ENCODE results near the gene PHC2.

Gene PHC2

DNA sequence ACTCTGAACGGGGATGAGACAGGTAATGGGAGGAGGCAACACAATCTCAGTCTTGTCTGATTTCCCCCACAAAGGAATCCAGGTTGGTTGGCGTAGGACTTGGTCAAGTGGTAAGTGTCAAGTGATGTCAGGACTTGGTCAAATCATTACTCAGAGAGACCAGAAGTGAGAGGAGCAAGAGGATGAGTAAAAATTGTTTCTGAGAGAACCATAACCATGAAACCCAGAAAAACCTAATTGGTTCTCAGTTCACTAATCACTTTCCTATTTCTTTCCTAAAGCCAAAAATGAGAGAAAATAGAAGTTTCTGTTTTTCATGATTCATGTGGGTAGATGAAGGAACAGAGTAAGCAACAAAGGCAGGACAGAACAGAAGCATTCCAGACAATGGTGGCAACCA lies 5.0 kb downstream of the PHC2 start:
- no peak for DNase-seq (ENCODE audit: low spot score)

DNA sequence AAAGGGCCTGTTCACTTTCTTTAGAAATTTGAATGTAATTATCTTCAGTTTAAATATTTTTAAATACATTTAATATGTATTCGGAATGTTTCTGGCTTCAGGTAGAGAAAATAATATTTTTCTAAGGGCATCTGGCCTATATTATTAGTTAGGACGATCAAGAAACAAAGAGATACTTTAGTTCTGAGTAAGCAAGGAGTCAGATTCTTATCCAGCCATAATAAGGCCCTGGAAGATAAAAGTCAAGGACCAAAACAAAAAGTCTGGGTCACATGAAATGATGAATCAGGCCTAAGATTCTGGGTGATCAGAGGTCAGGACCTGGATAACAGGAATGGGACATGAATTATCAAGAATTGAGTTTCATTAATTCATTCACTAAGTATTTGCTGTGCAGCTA lies 6.3 kb downstream of the PHC2 start:
- no peak for DNase-seq (ENCODE audit: low spot score)

DNA sequence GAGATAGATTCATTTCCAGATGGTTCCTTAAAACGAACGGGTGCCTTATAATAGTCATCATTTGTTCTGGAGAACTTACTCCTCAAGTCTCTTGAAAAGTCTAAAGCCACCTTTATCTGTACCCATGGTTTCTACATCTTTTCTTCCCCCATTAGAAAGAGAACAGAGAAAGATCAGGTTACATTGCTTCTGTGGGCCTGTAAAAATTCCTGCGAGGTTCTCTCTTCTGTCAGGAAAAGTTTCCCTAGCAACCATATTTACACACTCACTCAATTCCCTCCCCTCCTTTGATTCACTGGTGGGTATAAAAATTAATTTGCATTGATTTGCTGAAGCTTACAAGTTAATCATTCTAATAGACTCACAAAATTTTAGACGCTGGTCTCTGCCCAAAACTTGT lies 6.7 kb downstream of the PHC2 start:
- DNase-seq (ENCODE audit: low spot score) = no peak

DNA sequence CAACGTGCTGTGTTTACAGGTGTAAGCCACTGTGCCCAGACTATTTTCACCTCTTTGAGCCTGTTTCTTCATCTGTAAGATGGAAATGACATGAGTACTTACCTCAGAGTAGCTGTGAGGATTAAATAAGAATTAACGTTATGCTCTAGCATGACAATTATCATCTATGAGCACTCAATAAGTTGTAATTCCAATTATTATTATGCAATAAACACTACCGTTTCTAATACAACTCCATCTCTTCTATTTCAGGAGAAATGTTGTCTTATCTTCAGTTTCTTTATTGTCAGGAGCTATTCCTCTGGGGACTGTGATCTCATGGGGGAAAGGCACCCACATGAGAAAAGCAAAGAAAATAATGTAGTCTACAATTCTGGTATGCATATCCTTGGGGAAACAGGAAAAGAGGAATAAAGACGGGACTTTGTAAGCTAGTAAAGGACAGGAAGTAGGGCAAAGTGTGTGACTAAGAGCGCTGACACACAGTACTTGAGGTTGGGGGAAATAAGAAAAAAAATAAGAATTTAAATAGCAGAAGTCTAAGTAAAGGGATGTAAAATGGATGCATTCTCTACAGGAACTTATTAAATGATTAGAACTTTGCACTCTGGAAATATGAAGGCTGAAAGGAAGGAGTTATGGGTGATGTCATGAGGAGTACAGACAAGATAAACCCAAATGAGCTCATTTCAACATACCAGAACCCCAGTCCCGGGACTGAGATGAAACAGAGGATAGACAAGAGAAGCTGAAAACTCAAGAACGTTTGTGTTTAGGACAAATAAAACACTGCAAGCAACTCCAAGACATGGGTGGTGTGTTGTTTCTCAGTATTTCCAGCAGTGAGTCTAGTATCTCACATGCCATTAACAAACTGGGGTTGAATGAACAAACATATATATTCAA lies 9.8 kb downstream of the PHC2 start:
- no peak for DNase-seq (ENCODE audit: low spot score)

DNA sequence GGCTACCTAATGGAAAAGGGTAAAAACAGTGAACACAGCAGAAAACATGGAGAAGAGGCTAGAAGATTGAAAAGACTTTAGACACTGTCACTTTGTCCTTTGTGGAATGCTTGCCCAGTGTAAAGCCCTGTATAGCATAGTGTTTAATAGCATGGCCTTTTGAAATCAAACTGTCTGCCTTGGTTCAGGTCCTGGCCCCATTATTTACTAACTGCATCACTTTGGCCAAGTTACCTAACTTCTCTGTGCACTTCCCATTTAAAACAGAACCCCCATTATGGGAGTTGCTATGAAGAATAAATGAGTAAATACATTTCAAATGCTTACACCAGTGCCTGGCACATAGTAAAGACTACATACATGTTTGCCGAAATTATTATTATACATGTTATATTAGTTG lies 12.1 kb downstream of the PHC2 start:
- DNase-seq (ENCODE audit: low spot score) = no peak

DNA sequence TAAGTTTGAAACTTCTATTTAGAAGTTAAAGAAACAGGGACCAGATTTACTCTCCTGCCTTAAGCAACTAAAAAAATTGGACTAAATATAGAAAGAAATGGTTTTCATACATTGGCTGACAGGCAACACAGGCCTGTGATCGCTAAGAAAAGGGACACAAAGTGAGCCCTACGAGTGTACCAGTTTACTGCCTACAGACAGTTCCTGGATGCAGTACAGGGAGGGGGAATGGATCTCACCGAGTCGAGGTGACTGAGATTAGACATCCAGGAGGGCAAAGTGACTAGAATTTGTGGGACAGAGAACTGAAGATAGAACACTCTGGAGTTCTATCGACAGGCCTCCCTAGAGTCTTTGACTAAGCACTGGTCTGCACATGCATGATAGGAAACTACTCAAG lies 16.0 kb downstream of the PHC2 start:
- DNase-seq (ENCODE audit: low spot score) = no peak

DNA sequence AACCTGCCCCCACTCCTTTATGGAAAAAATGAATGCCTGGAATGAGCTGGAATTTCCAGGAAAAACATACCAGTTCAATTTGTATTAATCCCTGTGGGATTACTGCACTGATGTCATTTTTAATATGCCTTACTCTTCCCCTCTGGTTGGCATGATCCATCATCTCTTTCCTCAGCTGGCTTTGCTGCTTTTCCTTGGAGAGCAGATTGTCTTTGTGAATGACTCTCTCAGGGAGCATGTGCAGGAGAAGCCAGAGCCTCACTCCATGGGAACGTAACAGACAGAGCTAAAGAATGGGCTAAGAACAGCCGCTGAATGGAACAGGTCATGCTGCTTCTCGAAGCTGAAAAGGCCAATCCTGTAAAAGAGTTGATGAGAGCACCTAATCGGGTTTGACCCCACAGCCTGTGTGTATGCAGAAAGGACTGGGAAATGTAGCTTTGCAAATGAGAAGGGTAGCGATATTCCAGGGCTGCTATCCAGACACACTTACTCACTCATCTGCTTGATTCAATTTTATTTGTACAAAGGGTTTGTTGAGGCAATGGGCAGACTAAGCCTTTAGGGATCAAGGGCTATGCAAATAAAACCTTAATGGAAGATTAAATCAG lies 20.7 kb downstream of the PHC2 start:
- no peak for DNase-seq (ENCODE audit: low spot score)

DNA sequence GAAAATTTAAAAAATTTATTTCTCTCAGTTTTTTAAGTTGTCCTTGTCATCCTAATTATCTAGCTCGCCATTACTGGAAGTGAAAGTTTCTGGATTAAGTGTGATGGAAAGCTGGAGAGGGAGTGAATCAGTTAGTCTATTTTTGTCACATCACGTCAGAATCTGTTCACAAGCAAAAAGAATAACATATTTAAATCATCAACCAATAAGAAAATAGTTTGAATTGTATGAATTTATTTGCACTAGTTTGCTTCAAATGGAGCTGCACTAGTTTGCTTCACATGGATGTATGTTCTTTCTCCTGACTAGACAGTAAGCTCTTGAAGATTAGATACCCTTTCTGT lies 22.8 kb downstream of the PHC2 start:
- DNase-seq (ENCODE audit: low spot score) = no peak

DNA sequence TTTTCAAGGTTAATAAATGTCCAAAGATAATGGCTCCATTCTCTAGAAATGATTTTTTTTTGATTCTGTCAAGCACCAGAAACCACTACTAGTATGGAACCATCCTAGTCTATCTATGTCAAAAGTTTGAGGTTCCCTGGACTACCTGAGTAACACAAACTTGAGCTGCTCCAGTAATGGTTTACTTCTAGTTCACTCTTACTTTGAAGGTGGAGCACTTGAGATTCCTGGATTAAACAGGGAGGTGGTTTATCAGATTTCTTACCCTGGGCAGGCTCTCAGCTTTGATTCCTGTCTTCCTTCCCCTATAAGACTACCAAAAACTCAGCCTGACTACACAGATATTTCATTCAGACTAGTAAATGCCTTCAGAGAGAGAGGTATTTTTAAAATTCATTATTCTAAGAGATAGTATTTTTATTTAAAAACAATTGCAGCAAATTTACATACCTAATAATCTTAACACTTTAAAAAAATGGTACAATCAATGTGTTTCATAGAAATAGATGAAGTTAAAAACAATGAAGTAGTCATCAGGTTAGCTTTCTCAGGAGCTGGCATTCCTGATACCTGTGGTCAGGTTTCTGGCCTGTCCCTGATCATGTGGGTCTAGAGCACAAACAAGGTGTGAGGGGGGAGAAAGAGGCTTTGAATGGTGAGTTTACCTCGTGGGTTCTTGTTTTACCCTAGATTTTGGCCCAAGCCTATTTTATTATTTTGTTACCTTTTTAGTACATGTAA lies 23.4 kb downstream of the PHC2 start:
- DNase-seq (ENCODE audit: low spot score) = no peak

DNA sequence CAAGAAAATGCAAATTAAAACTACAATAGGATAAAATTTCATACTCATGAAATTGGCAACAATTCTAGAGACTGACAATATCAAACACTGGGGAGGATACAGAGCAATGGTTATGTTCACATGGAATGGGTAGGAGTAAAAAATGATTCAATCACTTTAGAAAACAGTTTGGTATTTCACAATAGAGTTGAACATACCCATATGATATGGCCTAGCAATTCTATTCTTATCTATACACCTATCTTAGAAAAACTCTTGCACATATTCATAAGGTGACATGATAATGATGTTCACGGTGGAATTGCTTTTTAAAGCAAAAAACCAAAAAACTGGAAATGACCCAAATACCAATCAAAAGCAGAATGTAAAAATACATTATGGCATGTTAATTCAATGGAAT lies 28.7 kb downstream of the PHC2 start:
- DNase-seq (ENCODE audit: low spot score) = no peak

DNA sequence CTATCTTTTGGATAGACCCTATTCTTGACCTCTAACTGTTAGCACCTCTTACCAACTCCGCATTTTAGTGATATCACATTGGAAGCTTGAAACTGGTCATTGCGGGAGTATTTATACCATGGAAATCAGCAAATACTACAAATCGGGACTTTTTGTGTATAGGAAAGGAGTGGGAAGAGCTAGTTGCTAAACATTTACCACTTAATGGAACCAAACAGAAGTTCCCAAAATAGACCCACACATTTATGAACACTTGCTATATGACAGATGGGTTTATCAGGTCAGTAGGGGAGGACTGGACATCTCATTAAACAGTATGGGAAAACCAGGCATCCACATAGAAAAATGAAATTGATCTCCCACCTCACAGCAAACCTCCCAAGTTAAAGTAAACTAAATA lies 29.4 kb downstream of the PHC2 start:
- DNase-seq (ENCODE audit: low spot score) = no peak

DNA sequence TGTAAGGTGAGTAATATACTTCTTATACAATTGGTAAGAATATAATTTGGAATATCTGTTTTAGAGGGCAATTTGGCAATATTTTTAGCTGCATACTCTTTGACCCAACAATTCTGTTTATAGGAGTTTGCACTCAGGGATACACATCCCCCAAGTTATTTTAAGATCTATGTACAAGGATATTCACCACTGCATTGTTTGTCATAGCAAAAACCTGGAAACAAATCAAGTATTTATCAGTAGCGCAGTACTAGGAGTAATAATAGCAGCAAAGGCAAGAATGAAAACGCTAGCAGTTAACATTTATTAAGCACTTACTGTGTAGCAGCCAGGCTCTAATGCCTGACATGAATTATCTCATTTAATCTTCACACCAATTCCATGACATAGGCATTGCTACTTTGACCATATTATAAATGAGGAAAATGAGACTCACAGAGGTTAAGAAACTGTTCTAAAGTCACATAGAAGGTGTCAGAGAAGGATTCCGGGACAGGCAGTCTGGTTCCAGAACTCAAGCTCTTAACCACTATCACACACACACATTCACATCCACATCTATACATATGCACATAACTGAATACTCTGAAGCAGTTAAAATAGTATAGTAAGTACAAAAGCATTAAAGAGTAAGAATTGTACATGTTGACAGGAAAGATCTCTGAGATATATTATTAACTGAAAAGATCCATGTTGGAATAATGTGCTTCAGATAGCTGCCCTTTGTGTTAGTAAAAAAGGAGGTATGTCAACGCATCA lies 30.6 kb downstream of the PHC2 start:
- no peak for DNase-seq (ENCODE audit: low spot score)

DNA sequence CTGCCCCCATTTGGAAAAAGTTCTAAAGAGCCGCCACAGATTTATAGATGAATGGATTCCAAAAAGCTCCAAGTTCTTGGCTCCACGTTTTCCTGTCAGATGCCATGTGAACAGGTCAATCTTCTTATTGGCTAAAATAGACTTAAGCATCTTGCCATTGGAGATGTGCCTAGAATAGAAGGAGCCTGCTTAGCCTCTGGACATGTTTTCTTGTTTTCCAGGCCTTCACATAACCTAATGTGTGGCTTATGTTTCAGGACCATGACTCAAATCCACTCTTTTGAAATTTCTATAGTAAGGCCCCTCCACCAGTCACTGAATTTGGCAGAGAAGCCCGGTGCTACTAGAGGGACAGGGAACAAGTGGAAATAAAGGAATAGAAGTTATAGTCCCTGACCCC lies 31.5 kb downstream of the PHC2 start:
- DNase-seq (ENCODE audit: low spot score) = no peak

DNA sequence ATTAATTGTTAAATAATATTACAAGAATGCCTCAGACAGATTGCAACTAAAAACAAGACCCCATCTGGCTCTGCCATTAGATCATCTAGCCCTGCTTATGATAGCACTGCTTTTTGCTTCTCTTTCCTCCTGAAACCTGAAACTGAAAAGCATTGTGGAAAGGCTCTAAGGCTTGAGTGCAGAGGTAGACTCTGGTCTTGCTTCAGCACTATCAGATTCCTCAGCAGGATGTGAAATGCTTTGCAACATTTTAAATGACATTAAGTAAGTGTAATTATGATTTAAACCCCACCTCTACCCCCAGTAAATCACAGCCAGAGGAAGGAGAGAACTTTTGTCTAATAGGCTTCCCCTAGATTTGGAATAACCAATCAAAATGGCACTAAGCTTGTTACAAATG lies 32.9 kb downstream of the PHC2 start:
- DNase-seq (ENCODE audit: low spot score) = no peak

DNA sequence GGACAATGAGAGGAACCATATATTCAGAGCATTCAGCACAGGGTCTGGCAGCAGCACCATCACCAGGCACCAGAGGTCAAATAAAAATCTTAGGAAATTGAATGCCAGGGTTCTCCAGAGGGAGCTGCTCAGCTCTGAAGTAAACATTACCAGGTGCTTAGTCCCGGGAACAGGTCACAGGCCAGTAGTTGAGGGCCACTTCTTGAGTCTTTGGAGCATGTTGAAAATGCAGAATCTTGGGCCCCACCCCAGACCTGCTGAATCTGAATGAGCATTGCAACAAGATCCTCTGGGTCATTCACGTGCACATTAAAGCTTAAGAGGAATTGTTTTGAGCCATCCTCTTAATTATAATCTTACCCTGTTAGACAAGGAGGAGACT lies 33.8 kb downstream of the PHC2 start:
- no peak for DNase-seq (ENCODE audit: low spot score)

DNA sequence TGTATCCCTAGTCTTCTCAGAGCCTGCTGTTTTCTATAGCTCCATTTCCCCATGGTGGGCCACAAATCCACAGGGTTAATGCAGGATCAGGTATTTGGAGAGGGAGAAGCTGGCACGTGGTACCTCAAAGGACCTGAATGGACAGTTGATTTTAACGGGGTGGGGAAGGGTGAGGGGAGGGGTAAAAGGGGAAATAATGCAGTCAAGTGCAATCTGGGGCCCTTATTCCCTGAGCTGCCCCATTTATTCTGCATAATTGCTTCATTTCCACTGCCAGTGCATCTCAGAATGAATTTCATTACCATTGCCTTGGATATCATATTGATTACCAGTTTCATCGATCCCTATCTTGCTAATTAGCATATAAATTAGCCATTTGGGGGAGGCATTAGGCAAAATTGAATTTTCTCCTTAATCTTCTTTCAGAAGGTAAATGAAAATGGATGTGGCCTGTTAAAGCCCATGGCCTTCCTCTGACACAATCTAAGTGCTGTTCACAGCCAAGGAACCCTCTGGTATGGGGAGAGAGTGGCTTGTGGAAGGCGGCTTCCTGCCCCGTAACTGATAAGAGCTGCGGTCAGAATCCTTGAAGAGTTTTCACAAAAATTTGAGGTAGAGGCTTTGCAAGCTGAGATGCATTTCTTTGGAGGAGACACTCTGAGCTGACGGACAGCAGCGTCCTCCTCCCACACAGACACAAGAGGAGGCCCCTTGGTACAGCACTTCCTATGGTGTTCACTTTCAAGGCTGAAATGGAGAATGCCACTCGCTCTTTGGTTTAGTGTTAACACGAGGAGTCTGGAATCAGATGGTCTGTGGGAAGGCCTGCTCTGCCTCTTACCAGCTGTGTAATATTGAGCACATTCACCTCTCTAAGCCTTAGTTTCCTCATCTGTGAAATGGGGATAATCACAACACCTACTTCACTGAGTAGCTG lies 34.4 kb downstream of the PHC2 start:
- no peak for DNase-seq (ENCODE audit: low spot score)

DNA sequence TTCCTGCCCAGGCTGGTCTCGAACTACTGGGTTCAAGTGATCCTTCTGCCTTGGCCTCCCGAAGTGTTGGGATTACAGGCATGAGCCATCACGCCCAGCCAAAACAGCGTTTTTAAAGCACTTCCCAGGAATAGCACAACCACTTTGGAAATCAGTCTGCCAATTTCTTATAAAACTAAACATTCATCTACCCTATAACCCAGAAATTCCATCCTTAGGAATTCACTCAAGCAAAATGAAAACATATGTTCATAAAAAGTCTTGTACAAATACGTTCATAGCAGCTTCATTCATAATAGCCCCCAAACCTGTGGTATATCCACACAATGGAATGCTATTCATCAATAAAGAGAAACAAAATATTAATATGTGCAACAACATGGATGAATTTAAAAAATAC lies 36.1 kb downstream of the PHC2 start:
- no peak for DNase-seq (ENCODE audit: low spot score)

DNA sequence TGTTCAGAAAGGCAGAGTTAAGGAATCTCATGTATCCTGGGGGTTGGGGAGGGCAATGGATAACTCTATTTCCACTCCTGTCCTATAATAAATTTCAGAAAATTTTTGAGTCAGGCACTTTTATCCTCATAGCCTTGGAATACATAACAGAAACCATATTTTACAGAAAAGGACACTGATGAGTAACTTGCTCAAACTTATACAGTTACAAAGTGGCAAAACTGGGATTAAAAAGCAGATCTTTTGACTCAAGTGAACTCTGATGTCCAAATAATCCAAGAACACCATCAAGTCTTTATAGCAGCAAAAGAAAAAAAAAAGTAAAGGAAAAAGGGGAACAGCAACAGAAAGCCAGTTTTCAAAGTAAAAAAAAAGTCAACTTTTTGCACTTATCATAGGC lies 36.9 kb downstream of the PHC2 start:
- DNase-seq (ENCODE audit: low spot score) = no peak

DNA sequence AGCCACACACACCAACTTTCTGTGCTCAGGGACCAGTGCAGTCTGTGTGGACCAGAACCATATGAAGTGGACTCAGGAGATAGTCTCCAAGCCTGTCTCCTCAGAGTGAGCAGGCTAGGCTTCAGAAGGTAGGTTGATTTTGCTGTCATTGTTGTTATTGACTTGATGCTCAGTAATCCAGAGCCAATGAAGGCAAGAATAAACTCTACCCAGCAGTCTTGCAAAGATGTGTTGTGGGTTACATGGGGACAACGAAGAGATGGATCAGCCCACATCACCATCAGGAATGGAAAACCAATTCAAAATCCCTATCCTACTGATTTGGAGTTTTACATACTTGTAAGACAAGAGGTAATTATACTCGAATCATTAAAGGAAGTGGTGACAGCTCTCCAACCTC lies 37.4 kb downstream of the PHC2 start:
- DNase-seq (ENCODE audit: low spot score) = no peak

DNA sequence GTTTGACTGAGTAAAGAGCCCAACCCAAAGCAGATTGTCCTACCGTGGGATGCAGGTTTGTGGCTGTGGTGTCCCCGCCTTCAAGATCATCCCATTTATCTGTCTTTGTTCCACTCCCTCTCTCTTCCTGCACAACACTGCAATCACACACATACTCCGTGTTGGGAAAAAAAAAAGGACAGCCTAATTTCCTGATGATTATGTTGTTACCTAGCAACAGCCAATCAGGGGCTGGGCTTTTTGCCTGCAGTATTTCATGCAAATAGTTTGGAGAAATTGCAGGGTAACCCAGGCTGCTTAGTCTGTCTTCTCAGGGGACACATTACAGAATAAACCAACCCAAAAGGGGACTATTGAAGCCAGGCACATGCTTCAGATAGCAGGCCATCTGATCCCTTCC lies 38.3 kb downstream of the PHC2 start:
- DNase-seq (ENCODE audit: low spot score) = no peak

DNA sequence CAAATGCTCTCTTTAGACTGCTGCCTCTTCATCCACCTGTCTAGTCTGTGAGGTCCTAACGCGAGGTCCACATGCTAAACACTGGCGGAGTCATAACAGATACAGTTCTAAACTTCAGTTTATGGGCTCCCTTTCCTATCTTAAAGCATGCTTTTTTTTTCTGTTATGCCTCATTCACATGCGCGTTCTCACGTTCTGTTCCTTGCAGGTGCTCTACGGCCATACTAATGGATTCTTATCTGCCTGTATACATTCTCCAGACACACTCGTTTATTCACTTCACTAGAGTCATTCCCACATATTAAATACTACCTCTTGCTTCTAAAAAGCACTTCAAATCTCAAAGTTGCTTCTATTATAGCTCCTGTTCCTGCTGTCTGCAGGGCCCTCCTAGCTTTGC lies 38.7 kb downstream of the PHC2 start:
- no peak for DNase-seq (ENCODE audit: low spot score)
